C4-2B (cell line): ENCODE data around the gene TMEM213.

ENCODE experiments used
- ZFX ChIP-seq: fragments of 450-650 bp; IDR thresholded peaks from 2 replicates; pipeline ENCODE4 v1.6.1; 2017
- TF ChIP-seq, protein P1 (sequence below): fragments of 450-650 bp; conservative IDR thresholded peaks from 2 replicates; pipeline ENCODE4 v1.5.1; 2017; ENCODE audit warnings: mild to moderate bottlenecking

DNA sequence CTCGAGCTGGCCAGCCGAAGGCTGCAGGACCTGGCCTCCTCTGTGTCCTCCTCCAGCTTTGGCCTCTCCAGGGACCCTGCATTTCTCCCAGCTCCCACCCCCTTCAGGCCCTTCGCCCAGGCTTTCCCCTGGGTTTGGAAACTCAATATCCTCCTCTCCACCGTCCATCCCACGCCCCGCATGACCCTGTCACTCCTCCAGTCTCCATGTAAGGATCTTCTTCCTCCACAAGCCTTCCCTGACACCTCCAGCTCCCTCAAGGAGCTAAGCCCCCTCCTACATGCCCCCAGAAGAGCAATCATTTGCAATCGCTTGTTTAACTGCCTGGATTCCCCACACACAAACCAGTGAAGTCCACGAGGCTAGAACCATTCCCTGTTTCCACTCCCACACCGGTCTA, 24.6 kb upstream of the TMEM213 start:
- TF ChIP-seq, protein P1, sequence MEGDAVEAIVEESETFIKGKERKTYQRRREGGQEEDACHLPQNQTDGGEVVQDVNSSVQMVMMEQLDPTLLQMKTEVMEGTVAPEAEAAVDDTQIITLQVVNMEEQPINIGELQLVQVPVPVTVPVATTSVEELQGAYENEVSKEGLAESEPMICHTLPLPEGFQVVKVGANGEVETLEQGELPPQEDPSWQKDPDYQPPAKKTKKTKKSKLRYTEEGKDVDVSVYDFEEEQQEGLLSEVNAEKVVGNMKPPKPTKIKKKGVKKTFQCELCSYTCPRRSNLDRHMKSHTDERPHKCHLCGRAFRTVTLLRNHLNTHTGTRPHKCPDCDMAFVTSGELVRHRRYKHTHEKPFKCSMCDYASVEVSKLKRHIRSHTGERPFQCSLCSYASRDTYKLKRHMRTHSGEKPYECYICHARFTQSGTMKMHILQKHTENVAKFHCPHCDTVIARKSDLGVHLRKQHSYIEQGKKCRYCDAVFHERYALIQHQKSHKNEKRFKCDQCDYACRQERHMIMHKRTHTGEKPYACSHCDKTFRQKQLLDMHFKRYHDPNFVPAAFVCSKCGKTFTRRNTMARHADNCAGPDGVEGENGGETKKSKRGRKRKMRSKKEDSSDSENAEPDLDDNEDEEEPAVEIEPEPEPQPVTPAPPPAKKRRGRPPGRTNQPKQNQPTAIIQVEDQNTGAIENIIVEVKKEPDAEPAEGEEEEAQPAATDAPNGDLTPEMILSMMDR: no peak
- TF ChIP-seq ZFX: no peak
